HG02798 (cell line): ENCODE data around the gene PLIN3.
"Not testable (repeated sequence)": the region's sequence is repeated elsewhere in the genome, so short reads cannot be mapped to it uniquely, and the experiment has no call there.

Experiments
- ATAC-seq: cut with Tn5 transposase; IDR thresholded peaks from one replicate; pipeline ENCODE4 v1.9.1; 2021; ENCODE audit warnings: mild to moderate bottlenecking; ENCODE audit not compliant: unreplicated experiment, poor library complexity

Gene PLIN3

DNA sequence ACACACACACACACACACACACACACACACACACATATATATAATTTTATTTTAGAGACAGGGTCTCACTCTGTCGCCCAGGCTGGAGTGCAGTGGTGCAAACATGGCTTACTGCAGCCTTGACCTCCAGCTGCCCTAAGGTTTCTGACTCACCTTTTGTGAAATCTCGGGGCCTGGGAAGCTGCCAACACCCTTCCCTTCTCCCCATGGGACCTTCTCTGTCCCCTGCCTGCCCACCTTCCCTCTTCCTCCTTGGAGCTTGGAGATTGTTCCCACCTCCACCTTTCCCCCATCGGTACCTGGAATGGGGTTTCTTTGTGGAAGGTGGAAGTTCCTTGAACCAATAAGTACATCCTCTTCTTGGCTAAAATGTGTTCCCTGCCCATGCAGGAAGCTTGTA lies 28.9 kb upstream of the PLIN3 start:
- no peak for ATAC-seq

GRCh38 chr19:4892962-4893361 lies 25.5 kb upstream of the PLIN3 start:
- not testable (repeated sequence) for ATAC-seq

DNA sequence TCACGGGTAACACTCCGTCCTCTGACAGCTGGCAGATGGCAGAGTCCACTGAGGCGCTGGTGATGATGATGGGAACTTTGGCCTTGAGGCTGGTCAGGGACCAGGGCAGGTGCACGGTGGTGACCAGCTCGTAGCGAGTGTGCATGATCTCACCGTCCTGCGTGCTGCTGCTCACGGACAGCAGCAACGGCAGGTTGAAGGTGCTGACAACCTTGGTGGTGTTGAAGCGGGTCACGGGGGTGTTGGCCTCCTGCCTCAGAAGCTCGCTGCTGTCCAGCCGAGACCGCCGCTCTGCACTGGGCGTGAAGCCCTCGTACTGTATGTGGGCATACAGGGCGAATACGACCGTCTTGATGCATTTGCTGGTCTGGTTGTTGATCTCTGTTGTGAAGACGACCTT lies 23.6 kb upstream of the PLIN3 start:
- no peak for ATAC-seq

DNA sequence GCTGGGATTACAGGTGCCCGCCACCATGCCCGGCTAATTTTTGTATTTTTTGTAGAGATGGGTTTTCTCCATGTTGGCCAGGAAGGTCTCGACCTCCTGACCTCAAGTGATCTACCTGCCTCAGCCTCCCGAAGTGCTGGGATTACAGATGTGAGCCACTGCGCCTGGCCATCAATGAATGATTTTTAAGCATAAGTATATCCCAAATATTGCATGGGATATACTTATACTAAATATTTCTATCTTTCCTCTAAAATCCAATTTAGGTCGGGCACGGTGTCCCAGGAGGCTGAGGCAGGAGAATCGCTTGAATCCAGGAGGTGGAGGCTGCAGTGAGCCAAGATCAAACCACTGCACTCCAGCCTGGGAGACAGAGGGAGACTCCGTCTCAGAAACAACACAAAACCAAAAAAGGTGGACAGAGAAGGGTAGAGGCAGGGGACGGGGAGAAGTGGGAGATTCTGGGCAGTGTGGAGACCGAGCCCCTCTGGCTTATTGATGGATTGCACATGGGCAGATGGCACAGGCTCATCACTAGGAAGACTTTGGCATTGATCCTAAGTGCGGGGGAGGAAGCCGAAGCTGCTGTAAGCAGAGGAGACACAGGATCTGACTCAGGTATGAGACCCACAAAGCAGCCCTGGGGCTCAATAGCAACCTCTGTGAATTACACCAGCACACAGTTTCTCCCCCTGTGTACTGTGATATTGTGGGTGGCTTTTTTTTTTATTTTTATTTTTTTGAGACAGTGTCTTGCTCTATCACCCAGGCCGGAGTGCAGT lies 21.8 kb upstream of the PLIN3 start:
- no peak for ATAC-seq

- not testable (repeated sequence) for ATAC-seq
Observed at GRCh38 chr19:4887803-4888202, 20.3 kb upstream of the PLIN3 start.

DNA sequence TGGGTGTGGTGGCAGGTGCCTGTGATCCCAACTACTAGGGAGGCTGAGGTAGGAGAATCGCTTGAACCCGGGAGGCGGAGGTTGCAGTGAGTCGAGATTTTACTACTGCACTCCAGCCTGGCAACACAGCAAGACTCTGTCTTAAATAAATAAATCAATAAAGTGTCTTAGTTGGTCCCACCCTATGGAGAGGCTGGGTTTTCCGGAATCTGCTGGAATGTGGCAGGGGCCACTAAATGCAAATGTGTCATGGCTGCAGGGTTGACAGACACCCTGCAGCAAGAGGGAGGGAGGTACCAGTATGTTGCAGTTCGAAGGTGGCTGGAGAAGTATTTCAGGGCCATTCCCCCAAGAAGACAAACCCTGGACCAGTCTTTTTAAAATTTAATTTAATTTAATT lies 17.5 kb upstream of the PLIN3 start:
- ATAC-seq = not testable (repeated sequence)

DNA sequence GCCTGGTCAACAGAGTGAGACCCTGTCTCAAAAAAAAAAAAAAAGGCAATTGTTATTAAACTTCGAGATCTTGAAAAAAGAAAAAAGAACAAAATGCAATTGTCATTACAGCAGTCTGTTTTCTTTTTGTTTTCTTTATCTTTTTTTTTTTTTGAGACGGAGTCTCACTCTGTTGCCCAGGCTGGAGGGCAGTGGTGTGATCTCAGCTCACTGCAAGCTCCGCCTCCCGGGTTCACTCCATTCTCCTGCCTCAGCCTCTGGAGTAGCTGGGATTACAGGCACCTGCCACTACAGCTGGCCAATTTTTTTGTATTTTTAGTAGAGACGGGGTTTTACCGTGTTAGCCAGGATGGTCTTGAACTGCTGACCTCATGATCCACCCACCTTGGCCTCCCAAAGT lies 15.4 kb upstream of the PLIN3 start:
- ATAC-seq = not testable (repeated sequence)

DNA sequence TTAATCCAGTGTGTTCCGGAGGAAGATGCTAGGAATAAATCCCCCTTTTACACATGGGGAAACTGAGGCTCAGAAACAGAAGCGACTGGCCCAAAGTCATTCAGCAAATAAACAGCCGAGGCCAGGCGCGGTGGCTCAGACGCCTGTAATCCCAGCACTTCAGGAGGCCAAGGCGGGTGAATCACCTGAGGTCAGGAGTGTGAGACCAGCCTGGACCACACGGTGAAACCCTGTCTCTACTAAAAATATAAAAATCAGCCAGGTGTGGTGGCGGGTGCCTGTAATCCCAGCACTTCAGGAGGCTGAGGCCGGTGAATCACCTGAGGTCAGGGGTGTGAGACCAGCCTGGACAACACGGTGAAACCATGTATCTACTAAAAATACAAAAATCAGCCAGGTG lies 11.6 kb upstream of the PLIN3 start:
- ATAC-seq = no peak

GRCh38 chr19:4878491-4878968 lies 11.1 kb upstream of the PLIN3 start:
- no peak for ATAC-seq

GRCh38 chr19:4877753-4878490 lies 10.5 kb upstream of the PLIN3 start:
- no peak for ATAC-seq

GRCh38 chr19:4873930-4874329 lies 6.5 kb upstream of the PLIN3 start:
- ATAC-seq = no peak

GRCh38 chr19:4871711-4872110 lies 4.2 kb upstream of the PLIN3 start:
- no peak for ATAC-seq

DNA sequence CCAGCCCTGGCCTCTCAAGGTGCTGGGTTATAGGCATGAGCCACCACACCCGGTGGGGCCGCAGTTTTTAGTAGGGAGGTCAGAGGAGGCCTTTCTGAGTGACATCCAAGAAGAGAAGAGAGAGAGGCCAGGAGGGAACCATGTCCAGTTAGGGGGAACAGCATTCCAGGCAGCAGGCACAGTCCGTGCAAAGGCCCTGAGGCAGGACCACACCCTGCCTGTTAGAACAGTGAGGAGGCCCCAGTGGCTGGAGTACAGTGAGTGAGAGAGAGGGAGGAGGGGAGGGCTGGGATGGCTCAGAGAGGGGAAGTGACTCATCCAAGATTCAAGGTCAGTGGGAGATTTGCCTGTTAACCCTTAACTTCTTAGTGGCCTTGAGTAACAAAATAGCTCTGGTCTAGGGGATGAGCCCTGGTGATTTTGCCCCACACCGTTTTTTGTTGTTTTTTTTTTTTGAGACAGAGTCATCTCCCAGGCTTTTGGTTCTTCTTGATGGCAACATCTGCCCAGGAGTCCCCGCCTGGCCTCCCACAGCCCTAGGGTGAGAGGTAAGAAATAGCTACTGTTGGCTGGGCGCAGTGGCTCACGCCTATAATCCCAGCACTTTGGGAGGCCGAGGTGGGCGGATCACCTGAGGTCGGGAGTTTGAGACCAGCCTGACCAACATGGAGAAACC lies 2.7 kb upstream of the PLIN3 start:
- ATAC-seq = no peak

- ATAC-seq = no peak
Observed at GRCh38 chr19:4868286-4868834, 893 bp upstream of the PLIN3 start.

GRCh38 chr19:4866595-4867424 lies 657 bp downstream of the PLIN3 start:
- ATAC-seq = no peak

DNA sequence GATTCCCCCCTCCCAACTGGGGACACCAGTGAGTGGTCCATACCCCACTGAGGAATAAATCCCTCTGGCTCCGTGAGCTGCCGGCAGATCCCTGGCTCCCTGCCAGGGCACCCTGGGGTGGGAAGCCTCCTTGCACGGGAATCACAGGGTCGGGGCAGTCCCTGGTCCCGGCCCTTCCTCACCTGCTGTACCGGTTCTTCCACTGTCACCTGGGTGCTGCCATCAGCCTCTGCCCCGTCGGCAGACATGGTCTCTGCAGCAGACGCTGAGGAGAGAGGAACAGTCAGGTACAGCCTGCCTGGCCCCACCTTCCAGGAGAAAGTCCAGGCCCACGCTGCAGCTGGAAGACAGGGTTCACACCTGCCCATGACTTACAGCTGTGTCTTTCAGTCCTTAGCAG lies 6.3 kb downstream of the PLIN3 start:
- ATAC-seq = no peak

GRCh38 chr19:4859697-4860096 lies 7.8 kb downstream of the PLIN3 start:
- no peak for ATAC-seq

GRCh38 chr19:4856468-4856867 lies 11.0 kb downstream of the PLIN3 start:
- not testable (repeated sequence) for ATAC-seq

DNA sequence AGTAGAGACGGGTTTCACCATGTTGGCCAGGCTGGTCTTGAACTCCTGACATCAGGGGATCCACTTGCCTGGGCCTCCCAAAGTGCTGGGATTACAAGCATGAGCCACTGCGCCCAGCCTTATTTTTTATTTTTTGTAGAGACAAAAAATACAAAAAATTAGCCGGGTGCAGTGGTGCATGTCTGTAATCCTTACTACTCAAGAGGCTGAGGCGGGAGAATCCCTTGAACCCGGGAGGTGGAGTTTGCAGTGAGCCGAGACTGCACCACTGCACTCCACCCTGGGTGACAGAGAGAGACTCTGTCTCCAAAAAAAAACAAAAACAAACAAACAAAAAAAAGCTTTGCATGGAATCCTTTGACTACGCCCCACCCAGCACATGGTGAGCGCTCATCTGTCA lies 14.0 kb downstream of the PLIN3 start:
- not testable (repeated sequence) for ATAC-seq

DNA sequence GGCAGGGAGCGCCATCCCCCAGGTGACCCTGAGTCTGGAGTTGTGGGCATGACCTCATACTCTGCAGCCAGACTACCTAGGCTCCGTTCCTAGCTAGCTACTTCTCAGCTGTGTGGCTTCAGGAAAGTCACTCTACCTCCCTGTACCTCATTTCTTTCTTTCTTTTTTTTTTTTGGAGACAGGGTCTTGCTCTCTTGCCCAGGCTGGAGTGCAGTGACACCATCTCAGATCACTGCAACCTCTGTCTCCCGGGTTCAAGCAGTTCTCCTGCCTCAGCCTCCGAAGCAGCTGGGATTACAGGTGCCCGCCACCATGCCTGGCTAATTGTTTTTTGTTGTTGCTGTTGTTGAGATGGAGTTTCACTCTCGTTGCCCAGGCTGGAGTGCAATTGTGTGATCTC lies 15.0 kb downstream of the PLIN3 start:
- ATAC-seq = no peak
